IMR-90 (cell line): Measurements from ENCODE around the gene ALLC. TPM values are rescaled to one million over a fixed set of nuclear protein-coding genes. Genes with fewer than 3 reads are reported as not detected.

Experiments
- ATAC-seq: fragments of 200-7000 bp; cut with Tn5 transposase; 2 replicates; pipeline ENCODE4 v1.9.1; 2020; ENCODE audit warnings: low read depth, mild to moderate bottlenecking, moderate library complexity
- Bru-seq: library from RNA; stranded (reverse); fragments of 400-500 nt; gene quantifications from one replicate; lab custom pipeline; 2021; lab: Mats Ljungman, UMichigan
- BruChase-seq, 2 experiments: library from RNA; stranded (reverse); fragments of 400-500 nt; gene quantifications; one replicate each; lab custom pipeline; 2021; lab: Mats Ljungman, UMichigan
- BruUV-seq: library from RNA; stranded (reverse); fragments of 400-500 nt; replicated peaks from 2 replicates; lab custom pipeline; 2021; lab: Mats Ljungman, UMichigan
- CTCF ChIA-PET: fragments of 300-600 bp; formaldehyde crosslinking; extraction: SDS; loops from one replicate; lab custom pipeline; 2021; ENCODE audit warnings: antibody characterized with exemption; lab: Yijun Ruan, JAX
- POLR2A ChIA-PET: fragments of 300-600 bp; sonication (Branson Sonifier 250); formaldehyde crosslinking; loops from one replicate; lab custom pipeline; 2022; ENCODE audit warnings: antibody characterized with exemption; ENCODE audit not compliant: unreplicated experiment; lab: Charles Lee
- DNase-seq: peaks from one replicate; pipeline ENCODE4 v3.0.0; 2013
- H2AFZ ChIP-seq: replicated peaks from 2 replicates; pipeline ENCODE3; 2013; ENCODE audit warnings: low read length, mild to moderate bottlenecking; ENCODE audit not compliant: poor library complexity
- H2AK5ac ChIP-seq: 2 replicates; pipeline ENCODE4 v1.6.1; 2013; ENCODE audit warnings: low read depth, low read length, inconsistent platforms
- H2AK9ac ChIP-seq: replicated peaks from 2 replicates; pipeline ENCODE3; 2013; ENCODE audit warnings: mild to moderate bottlenecking, low read depth, low read length, moderate library complexity; ENCODE audit not compliant: poor library complexity
- H2BK120ac ChIP-seq: 2 replicates; pipeline ENCODE4 v1.6.1; 2013; ENCODE audit warnings: low read depth, low read length, inconsistent platforms
- H2BK15ac ChIP-seq: 3 replicates; pipeline ENCODE4 v1.6.1; 2013; ENCODE audit warnings: low read depth, low read length, inconsistent platforms
- H2BK20ac ChIP-seq: 2 replicates; pipeline ENCODE4 v1.6.1; 2013; ENCODE audit warnings: low read depth, mild to moderate bottlenecking, inconsistent platforms, low read length, moderate library complexity
- H2BK5ac ChIP-seq: 2 replicates; pipeline ENCODE4 v1.6.1; 2013; ENCODE audit warnings: mild to moderate bottlenecking, low read depth, low read length, inconsistent platforms; ENCODE audit not compliant: poor library complexity, severe bottlenecking
- H3K14ac ChIP-seq: replicated peaks from 2 replicates; pipeline ENCODE4 v1.6.1; 2013; ENCODE audit warnings: low read depth, low read length, inconsistent platforms
- H3K18ac ChIP-seq: 2 replicates; pipeline ENCODE4 v1.6.1; 2013; ENCODE audit warnings: low read depth, low read length, control low read depth
- H3K23ac ChIP-seq: 2 replicates; pipeline ENCODE4 v1.6.1; 2013; ENCODE audit warnings: low read depth, low read length, inconsistent platforms
- H3K27ac ChIP-seq: 2 replicates; pipeline ENCODE4 v1.5.1; 2013; ENCODE audit warnings: mild to moderate bottlenecking, control low read depth, low read length; ENCODE audit not compliant: insufficient read depth
- H3K27me3 ChIP-seq: 2 replicates; pipeline ENCODE4 v1.6.1; 2013; ENCODE audit warnings: low read length; ENCODE audit not compliant: control insufficient read depth, insufficient read depth
- H3K36me3 ChIP-seq: 2 replicates; pipeline ENCODE4 v1.6.1; 2013; ENCODE audit warnings: low read length, mixed read lengths; ENCODE audit not compliant: control insufficient read depth, insufficient read depth
- H3K4ac ChIP-seq: 2 replicates; pipeline ENCODE4 v1.6.1; 2013; ENCODE audit warnings: low read depth, low read length, inconsistent platforms
- H3K4me1 ChIP-seq: 2 replicates; pipeline ENCODE4 v1.6.1; 2013; ENCODE audit warnings: low read length, mixed read lengths; ENCODE audit not compliant: control insufficient read depth, insufficient read depth
- H3K4me2 ChIP-seq: 2 replicates; pipeline ENCODE4 v1.6.1; 2013; ENCODE audit warnings: low read depth, mild to moderate bottlenecking, control low read depth, low read length, moderate library complexity
- H3K4me3 ChIP-seq: 2 replicates; pipeline ENCODE4 v1.5.1; 2013; ENCODE audit warnings: low read depth, mild to moderate bottlenecking, control low read depth, low read length, moderate library complexity; ENCODE audit not compliant: insufficient read depth
- H3K56ac ChIP-seq: 2 replicates; pipeline ENCODE4 v1.6.1; 2013; ENCODE audit warnings: low read length, inconsistent platforms; ENCODE audit not compliant: insufficient read depth; ENCODE audit errors: extremely low read depth
- H3K79me1 ChIP-seq, 2 experiments: 2 replicates each; pipeline ENCODE4 v1.6.1; 2013; ENCODE audit warnings: low read length in 2 of 2, inconsistent platforms in 1 of 2, low read depth in 1 of 2
- H3K9ac ChIP-seq: 2 replicates; pipeline ENCODE4 v1.6.1; 2013; ENCODE audit warnings: low read depth, low read length, control low read depth
- H3K9me1 ChIP-seq: 2 replicates; pipeline ENCODE4 v1.6.1; 2013; ENCODE audit warnings: low read length, inconsistent platforms; ENCODE audit not compliant: insufficient read depth
- H3K9me3 ChIP-seq: 2 replicates; pipeline ENCODE4 v1.6.1; 2013; ENCODE audit warnings: low read length; ENCODE audit not compliant: control insufficient read depth, insufficient read depth
- H4K20me1 ChIP-seq: 2 replicates; pipeline ENCODE4 v1.6.1; 2013; ENCODE audit warnings: low read length, inconsistent platforms; ENCODE audit not compliant: insufficient read depth
- H4K5ac ChIP-seq: 2 replicates; pipeline ENCODE4 v1.6.1; 2013; ENCODE audit warnings: mild to moderate bottlenecking, low read depth, low read length, control low read depth
- H4K8ac ChIP-seq, 2 experiments: 2 replicates each; pipeline ENCODE4 v1.6.1; 2013; ENCODE audit warnings: low read depth in 2 of 2, low read length in 2 of 2, control low read depth in 1 of 2, inconsistent platforms in 1 of 2
- H4K91ac ChIP-seq: 2 replicates; pipeline ENCODE4 v1.6.1; 2013; ENCODE audit warnings: low read depth, low read length, inconsistent platforms; ENCODE audit not compliant: insufficient read depth
- CEBPB ChIP-seq: IDR thresholded peaks from 2 replicates; pipeline ENCODE4 v1.6.1; 2012; ENCODE audit warnings: low read depth, low read length, improper control_type of control experiment
- CHD1 ChIP-seq: IDR thresholded peaks from 2 replicates; pipeline ENCODE4 v1.6.1; 2012; ENCODE audit warnings: low read depth, low read length, improper control_type of control experiment
- CTCF ChIP-seq: conservative IDR thresholded peaks from 2 replicates; pipeline ENCODE4 v1.5.1; 2012; ENCODE audit warnings: mild to moderate bottlenecking, low read depth, low read length, improper control_type of control experiment
- ELK1 ChIP-seq: fragments of 150-350 bp; IDR thresholded peaks from 2 replicates; pipeline ENCODE4 v1.6.1; 2016; ENCODE audit warnings: low read depth, mild to moderate bottlenecking, low read length, moderate library complexity, borderline replicate concordance
- FOS ChIP-seq: fragments of 150-350 bp; IDR thresholded peaks from 2 replicates; pipeline ENCODE4 v1.6.1; 2016; ENCODE audit warnings: low read depth, low read length
- MAFK ChIP-seq: IDR thresholded peaks from 2 replicates; pipeline ENCODE4 v1.6.1; 2012; ENCODE audit warnings: low read depth, low read length, improper control_type of control experiment
- MAZ ChIP-seq: IDR thresholded peaks from 2 replicates; pipeline ENCODE4 v1.6.1; 2012; ENCODE audit warnings: low read depth, mild to moderate bottlenecking, low read length, improper control_type of control experiment, moderate library complexity, borderline replicate concordance
- MXI1 ChIP-seq: IDR thresholded peaks from 2 replicates; pipeline ENCODE4 v1.6.1; 2012; ENCODE audit warnings: low read depth, mild to moderate bottlenecking, low read length, moderate library complexity, borderline replicate concordance
- NFE2L2 ChIP-seq: fragments of 150-350 bp; IDR thresholded peaks from 2 replicates; pipeline ENCODE4 v1.6.1; 2016; ENCODE audit warnings: low read depth, mild to moderate bottlenecking, low read length
- RAD21 ChIP-seq: IDR thresholded peaks from 2 replicates; pipeline ENCODE4 v1.6.1; 2012; ENCODE audit warnings: low read length, improper control_type of control experiment
- RCOR1 ChIP-seq: IDR thresholded peaks from 2 replicates; pipeline ENCODE4 v1.6.1; 2012; ENCODE audit warnings: mild to moderate bottlenecking, low read length, improper control_type of control experiment; ENCODE audit not compliant: insufficient replicate concordance
- RFX5 ChIP-seq: IDR thresholded peaks from 2 replicates; pipeline ENCODE4 v1.8.0; 2012; ENCODE audit warnings: low read depth, mild to moderate bottlenecking, low read length, moderate library complexity
- SMC3 ChIP-seq: fragments of 150-350 bp; IDR thresholded peaks from 2 replicates; pipeline ENCODE4 v1.6.1; 2016; ENCODE audit warnings: low read depth, mild to moderate bottlenecking, antibody characterized with exemption, low read length, moderate library complexity
- USF2 ChIP-seq: fragments of 150-350 bp; IDR thresholded peaks from 2 replicates; pipeline ENCODE4 v1.6.1; 2017; ENCODE audit warnings: mild to moderate bottlenecking, antibody characterized with exemption, low read length, low read depth
- WGBS, 2 experiments: methylation state at CpG; one replicate each; pipeline versions ENCODE4 v1.1.5 to v1.1.7; 2013; ENCODE audit warnings: missing lambda C conversion rate in 2 of 2; ENCODE audit not compliant: insufficient read length in 1 of 2; ENCODE audit errors: extremely low coverage in 2 of 2; 5-methylcytosine and 5-hydroxymethylcytosine counted together
- dilution Hi-C: fragments of 300-500 bp; cut with HindIII; formaldehyde crosslinking; loops from one replicate; pipeline ENCODE4 v1.14.3; 2018; ENCODE audit warnings: low sequenced_read_pairs; ENCODE audit not compliant: unreplicated experiment
- in situ Hi-C: fragments of 300-500 bp; cut with MboI; formaldehyde crosslinking; loops from 3 replicates; pipeline ENCODE4 v1.14.3; 2019; ENCODE audit warnings: low sequenced_read_pairs, inconsistent platforms, mixed read lengths
- intact Hi-C: fragments of 100-400 bp; cut with micrococcal nuclease; formaldehyde crosslinking; loops from 2 replicates; pipeline ENCODE4 v1.10.0; 2022
- long read RNA-seq: library from polyadenylated mRNA; unstranded; transcript quantifications from one replicate; pipeline ENCODE4 v2.0.0, GENCODE V29; 2021; ENCODE audit not compliant: unreplicated experiment
- polyA plus RNA-seq, 3 experiments: library from polyadenylated mRNA; depleted of rRNA; stranded (reverse); fragments of >200 nt; gene quantifications; 2 replicates each; pipeline ENCODE4 v1.2.3, GENCODE V29; 2012; ENCODE audit warnings: low replicate concordance in 1 of 3
- total RNA-seq: library from RNA; depleted of rRNA; stranded (reverse); fragments of >200 nt; gene quantifications from 2 replicates; pipeline ENCODE4 v1.2.3, GENCODE V29; 2012; rRNA removed

ALLC gene
- not detected in 2 replicates for total RNA-seq
- polyA plus RNA-seq (2012; rRNA removed), result not detected in 2 replicates
- polyA plus RNA-seq (2012; cell fraction: cytosol; rRNA removed), result not detected in 2 replicates
- polyA plus RNA-seq (2012; cell fraction: nucleus; rRNA removed; ENCODE audit: low replicate concordance), result not detected in 2 replicates
- percentile 2 among the genes with signal in this experiment for Bru-seq, nascent RNA
- percentile 7 among the genes with signal in this experiment for BruChase-seq, experiment 1, labeled RNA remaining after a 6-hour chase
- percentile 6 among the genes with signal in this experiment for BruChase-seq, experiment 2, labeled RNA remaining after a 2-hour chase
- long read RNA-seq, result 0 reads

GRCh38 chr2:3657881-3658280, at the start of gene ALLC:
Gene ALLC (plus strand): TSS chr2:3658200. CDS start chr2:3671158, 12,958 bp downstream.
- H2AK5ac ChIP-seq, result no peak within 1 kb of the TSS; the same call in 1 of the 2 replicates
- no peak within 1 kb of the TSS; the same call in 1 of the 2 replicates for H4K5ac ChIP-seq
- no peak within 1 kb of the TSS for H4K91ac ChIP-seq
- no peak within 1 kb of the TSS; the same call in 2 of the 3 replicates for H2BK15ac ChIP-seq
- no peaks in the 10 kb centered on the region; the same call in 1 of the 2 replicates for H3K27me3 ChIP-seq
- 95% methylated on average over 3 of the region's 7 CpGs; no CpG with 5 or more reads in 1 of the 2 experiments for WGBS, 2 experiments
- no peak within 1 kb of the TSS for H2BK20ac ChIP-seq
- no peak within 1 kb of the TSS for H3K4me3 ChIP-seq
- POLR2A ChIA-PET, result no interaction called here
- DNase-seq (no peak), ATAC-seq (no peak)
- CTCF ChIA-PET, result no interaction called here
- H3K9me1 ChIP-seq, result no peaks in the 10 kb centered on the region
- peak within 1 kb of the TSS; percentile 41 for H2AFZ ChIP-seq
- no peak within 1 kb of the TSS for H2AK9ac ChIP-seq
- H2BK120ac ChIP-seq, result no peak within 1 kb of the TSS
- intact Hi-C loops, result no loop called here
- no peak within 1 kb of the TSS for H3K4ac ChIP-seq
- H3K9me3 ChIP-seq, result peaks cover 3% of the 10 kb centered on the region; the same call in 1 of the 2 replicates
- no peak within 1 kb of the TSS for H3K9ac ChIP-seq
- no peaks in the 10 kb centered on the region for H3K36me3 ChIP-seq
- dilution Hi-C loops, result no loop called here
- H3K79me1 ChIP-seq, result no peaks in the 10 kb centered on the region
- H3K4me2 ChIP-seq, result no peak within 1 kb of the TSS
- in situ Hi-C loops, result loop anchor here (25.0 kb wide), 1 partner anchor 1796 kb away; no protein-coding TSS in a partner anchor
- H3K14ac ChIP-seq, result no peak within 1 kb of the TSS
- no peak within 1 kb of the TSS for H3K56ac ChIP-seq
- H2BK5ac ChIP-seq, result no peak within 1 kb of the TSS
- no peak within 1 kb of the TSS for H4K8ac ChIP-seq
- H3K23ac ChIP-seq, result no peak within 1 kb of the TSS
- no TSS peak for BruUV-seq
- no peaks in the 10 kb centered on the region for H4K20me1 ChIP-seq
- peak within 1 kb of the TSS; percentile 51; the same call in 1 of the 2 replicates for H3K27ac ChIP-seq
- no peak within 1 kb of the TSS; the same call in 1 of the 2 replicates for H3K18ac ChIP-seq
- H3K4me1 ChIP-seq, result peaks cover 10% of the 10 kb centered on the region; the same call in 1 of the 2 replicates
- TF ChIP-seq MXI1, result no peak
- TF ChIP-seq CEBPB, result no peak
- TF ChIP-seq CTCF, result no peak
- no peak for TF ChIP-seq ELK1
- no peak for TF ChIP-seq MAFK
- TF ChIP-seq CHD1, result no peak
- no peak for TF ChIP-seq FOS
- no peak for TF ChIP-seq SMC3
- TF ChIP-seq RFX5, result no peak
- TF ChIP-seq RCOR1, result no peak
- no peak for TF ChIP-seq USF2
- no peak for TF ChIP-seq NFE2L2
- no peak for TF ChIP-seq RAD21
- no peak for TF ChIP-seq MAZ
